ENCODE results near the gene C7.

- TF ChIP-seq EZH2 (IDR thresholded peaks at IDR 0.05; ENCODE audit: borderline replicate concordance): no peak
- TF ChIP-seq CTCF (IDR thresholded peaks at IDR 0.05; ENCODE audit: poor library complexity): no peak
- TF ChIP-seq EZH2phosphoT487 (IDR thresholded peaks at IDR 0.05; ENCODE audit: low read depth, severe bottlenecking, unreplicated experiment): no peak
Measured at GRCh38 chr5:40911266-40911665, 2.0 kb downstream of the C7 start.
